ENCODE results near the gene SLC35C1.

The SLC35C1 gene

DNA sequence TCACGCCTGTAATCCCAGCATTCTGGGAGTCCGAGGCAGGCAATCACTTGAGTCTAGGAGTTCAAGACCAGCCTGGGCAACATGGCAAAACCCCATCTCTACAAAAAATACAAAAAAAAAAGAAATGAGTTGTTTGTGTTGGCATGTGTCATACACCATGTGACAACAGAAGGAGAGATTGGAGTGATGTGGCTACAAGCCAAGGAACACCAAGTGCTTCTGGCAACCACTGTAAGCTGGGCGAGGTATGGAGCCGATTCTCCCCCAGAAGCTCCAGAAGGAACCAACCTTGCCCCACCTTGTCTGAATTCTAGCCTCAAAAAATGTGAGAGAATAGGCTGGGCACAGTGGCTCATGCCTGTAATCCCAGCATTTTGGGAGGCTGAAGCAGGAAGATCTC is 39.1 kb upstream of the SLC35C1 start:
- TF ChIP-seq, protein P1, sequence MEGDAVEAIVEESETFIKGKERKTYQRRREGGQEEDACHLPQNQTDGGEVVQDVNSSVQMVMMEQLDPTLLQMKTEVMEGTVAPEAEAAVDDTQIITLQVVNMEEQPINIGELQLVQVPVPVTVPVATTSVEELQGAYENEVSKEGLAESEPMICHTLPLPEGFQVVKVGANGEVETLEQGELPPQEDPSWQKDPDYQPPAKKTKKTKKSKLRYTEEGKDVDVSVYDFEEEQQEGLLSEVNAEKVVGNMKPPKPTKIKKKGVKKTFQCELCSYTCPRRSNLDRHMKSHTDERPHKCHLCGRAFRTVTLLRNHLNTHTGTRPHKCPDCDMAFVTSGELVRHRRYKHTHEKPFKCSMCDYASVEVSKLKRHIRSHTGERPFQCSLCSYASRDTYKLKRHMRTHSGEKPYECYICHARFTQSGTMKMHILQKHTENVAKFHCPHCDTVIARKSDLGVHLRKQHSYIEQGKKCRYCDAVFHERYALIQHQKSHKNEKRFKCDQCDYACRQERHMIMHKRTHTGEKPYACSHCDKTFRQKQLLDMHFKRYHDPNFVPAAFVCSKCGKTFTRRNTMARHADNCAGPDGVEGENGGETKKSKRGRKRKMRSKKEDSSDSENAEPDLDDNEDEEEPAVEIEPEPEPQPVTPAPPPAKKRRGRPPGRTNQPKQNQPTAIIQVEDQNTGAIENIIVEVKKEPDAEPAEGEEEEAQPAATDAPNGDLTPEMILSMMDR (IDR thresholded peaks at IDR 0.05; ENCODE audit: insufficient read depth, low read depth, low read length, missing control alignments) = no peak
- no peak overlapping the region for H3K4me3 ChIP-seq (ENCODE audit: low read depth, low read length)
- DNase-seq (ENCODE audit: low read depth) = no peak

DNA sequence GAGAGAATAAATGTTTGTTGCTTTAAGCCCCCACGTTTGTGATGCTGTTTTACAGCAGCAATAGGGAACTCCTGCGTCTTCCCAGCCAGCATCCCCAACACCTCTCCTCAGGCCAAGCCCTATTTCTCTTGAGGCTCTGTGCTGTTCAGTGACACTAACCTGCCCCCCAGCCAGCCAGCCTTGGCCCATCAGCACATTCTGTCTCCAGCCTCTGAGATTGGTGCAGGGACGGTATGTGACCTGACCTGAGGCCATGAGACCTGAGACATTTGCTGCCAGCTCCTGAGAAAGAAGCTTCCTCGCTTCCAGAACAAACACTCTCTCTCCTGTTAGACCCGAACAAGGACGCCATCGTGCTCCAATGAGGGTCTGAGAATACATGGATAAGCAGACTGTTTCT is 38.5 kb upstream of the SLC35C1 start:
- no peak overlapping the region for H3K4me3 ChIP-seq (ENCODE audit: low read depth, low read length)
- no peak for DNase-seq (ENCODE audit: low read depth)
- TF ChIP-seq, protein P1 (IDR thresholded peaks at IDR 0.05; ENCODE audit: insufficient read depth, low read depth, low read length, missing control alignments) = no peak

DNA sequence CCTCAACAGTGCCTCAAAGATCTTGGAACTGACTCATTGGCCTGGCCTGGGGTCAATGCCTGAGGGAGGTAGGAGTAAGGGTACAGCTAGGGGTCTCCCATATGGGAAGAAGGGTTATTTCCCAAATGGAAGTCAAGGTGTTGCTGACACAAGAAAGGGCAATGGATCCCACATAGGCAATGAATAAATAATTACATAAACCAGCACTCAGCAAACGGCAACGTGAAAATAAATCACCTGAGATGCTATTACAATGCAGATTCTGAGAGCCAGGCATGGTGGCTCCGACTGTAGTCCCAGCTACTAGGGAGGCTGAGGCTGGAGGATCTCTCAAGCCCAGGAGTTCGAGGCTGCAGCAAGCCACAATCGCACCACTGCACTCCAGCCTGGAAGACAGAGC is 36.5 kb upstream of the SLC35C1 start:
- H3K4me3 ChIP-seq (ENCODE audit: low read depth, low read length) = no peak overlapping the region
- TF ChIP-seq, protein P1 (IDR thresholded peaks at IDR 0.05; ENCODE audit: insufficient read depth, low read depth, low read length, missing control alignments) = no peak
- no peak for DNase-seq (ENCODE audit: low read depth)

DNA sequence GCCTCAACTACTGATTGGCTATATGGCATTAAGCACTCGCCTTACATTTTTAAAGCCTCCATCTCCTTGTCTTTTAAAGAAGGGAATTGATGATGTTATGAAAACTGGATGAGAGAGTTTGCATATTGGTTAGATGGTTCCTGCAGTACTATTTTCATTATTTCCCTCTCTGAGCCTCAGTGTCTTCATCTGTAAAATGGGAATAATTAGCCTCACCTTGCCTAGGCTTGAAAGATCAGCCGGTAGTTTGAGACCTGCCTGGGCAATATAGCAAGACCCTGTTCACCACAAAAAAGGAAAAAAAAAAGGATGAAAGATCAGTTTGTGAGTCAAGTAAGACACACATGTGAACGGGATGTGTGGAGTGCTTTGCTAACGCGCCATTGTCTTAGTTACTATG is 35.0 kb upstream of the SLC35C1 start:
- no peak for DNase-seq (ENCODE audit: low read depth)

DNA sequence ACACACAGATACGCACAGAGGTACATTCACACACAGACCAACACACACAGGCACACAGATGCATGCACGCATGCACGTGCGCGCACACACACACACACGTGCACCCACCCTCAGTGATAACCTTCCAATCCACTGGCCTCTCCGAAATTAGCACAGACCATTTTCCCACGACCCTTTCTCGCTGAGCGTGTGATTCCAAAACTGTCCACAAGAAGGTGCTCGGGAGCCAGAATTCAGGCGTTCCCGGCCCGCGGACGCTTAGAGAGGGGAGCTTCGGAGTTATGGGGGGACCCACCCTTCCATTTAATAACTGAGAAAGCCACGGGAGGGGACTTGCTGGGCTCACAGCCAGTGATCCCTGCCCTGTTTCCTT is 33.8 kb upstream of the SLC35C1 start:
- TF ChIP-seq, protein P1 (IDR thresholded peaks at IDR 0.05; ENCODE audit: insufficient read depth, low read depth, low read length, missing control alignments) = peak; percentile 75
- peak; percentile 54 for DNase-seq (ENCODE audit: low read depth)
- peak overlapping the region; percentile 43 for H3K4me3 ChIP-seq (ENCODE audit: low read depth, low read length)

More for the DNA sequence above, 35.0 kb upstream of the SLC35C1 start:
- no peak overlapping the region for H3K4me3 ChIP-seq (ENCODE audit: low read depth, low read length)
- TF ChIP-seq, protein P1 (IDR thresholded peaks at IDR 0.05; ENCODE audit: insufficient read depth, low read depth, low read length, missing control alignments) = no peak

DNA sequence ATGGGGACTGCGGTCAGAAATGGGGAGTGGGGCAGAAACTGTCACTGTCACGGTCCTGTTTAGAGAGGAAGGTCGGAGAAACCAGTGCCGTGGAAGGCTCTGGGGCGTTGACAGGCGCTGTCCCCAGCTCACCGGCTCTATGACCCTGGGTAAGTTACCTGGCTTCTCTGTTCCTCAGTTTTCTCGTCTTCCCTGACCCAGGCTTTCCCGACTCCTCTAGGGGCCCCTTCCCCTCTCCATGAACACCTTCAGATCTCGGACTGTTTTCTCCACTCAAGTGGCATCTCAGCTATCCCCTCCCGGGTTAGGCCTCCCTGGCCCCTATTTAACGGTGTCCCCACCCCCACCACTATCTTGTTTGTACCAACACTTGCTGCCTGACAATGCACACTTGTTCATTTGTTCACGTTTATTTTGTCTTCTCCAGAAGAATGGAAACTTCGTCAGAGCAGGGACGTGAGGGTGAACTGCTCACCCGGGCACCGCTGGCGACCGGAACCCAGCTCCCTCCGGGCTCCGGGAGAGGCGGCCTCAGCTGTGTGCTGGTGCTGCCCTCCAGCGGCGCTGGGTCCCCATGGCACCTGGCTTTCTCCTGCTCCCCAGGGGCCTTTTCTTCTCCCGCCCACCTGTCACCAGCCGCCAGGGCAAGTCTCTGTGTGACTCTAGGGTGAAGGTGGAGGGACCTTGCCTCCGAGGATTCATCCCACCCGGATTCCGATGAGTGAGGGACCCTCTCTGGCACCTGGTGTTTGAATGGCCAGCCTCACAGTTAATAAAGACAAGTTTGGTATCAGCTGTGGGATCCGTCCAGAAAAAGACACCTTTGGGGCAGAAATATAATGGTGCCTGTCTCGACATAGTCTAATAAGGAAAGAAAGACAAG is 33.1 kb upstream of the SLC35C1 start:
- TF ChIP-seq, protein P1 (IDR thresholded peaks at IDR 0.05; ENCODE audit: insufficient read depth, low read depth, low read length, missing control alignments) = peak; percentile 91

DNA sequence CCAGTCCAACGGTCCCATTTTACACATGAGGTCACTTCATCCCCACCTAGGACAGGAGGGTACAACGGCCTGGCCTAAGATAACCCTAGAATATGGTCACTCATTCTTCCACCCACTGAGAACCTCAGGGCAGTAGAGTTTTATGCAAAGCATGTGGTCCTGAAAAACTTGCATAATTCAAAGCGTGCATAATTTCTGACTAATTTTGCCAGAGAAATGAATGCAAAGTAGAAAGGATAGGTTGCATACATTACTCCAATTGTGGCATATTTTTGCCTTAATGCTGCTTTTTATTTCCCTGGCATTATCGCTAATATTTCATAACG is 32.5 kb upstream of the SLC35C1 start:
- no peak for DNase-seq (ENCODE audit: low read depth)
- TF ChIP-seq, protein P1 (IDR thresholded peaks at IDR 0.05; ENCODE audit: insufficient read depth, low read depth, low read length, missing control alignments) = no peak
- no peak overlapping the region for H3K4me3 ChIP-seq (ENCODE audit: low read depth, low read length)

More for the DNA sequence above, 33.1 kb upstream of the SLC35C1 start:
- peak overlapping the region; percentile 43 for H3K4me3 ChIP-seq (ENCODE audit: low read depth, low read length)
- peak; percentile 77 for DNase-seq (ENCODE audit: low read depth)
